NT2/D1 (cell line): ENCODE data around the gene HPS1.

Experiments used
- DNase-seq: peaks from one replicate; pipeline ENCODE4 v3.0.0-alpha.2; 2011; ENCODE audit warnings: low read depth, low spot score
- H3K27me3 ChIP-seq: 2 replicates; pipeline ENCODE4 v1.6.0; 2011; ENCODE audit warnings: mild to moderate bottlenecking; ENCODE audit not compliant: insufficient read length, insufficient read depth
- H3K36me3 ChIP-seq: 2 replicates; pipeline ENCODE4 v1.6.1; 2011; ENCODE audit warnings: mild to moderate bottlenecking, low read length, mixed read lengths; ENCODE audit not compliant: insufficient read depth, insufficient read length
- H3K4me1 ChIP-seq: 2 replicates; pipeline ENCODE4 v1.5.1; 2011; ENCODE audit not compliant: insufficient read depth, insufficient read length
- H3K4me3 ChIP-seq: 2 replicates; pipeline ENCODE4 v1.5.1; 2011; ENCODE audit warnings: low read depth; ENCODE audit not compliant: insufficient read length
- H3K9ac ChIP-seq: 2 replicates; pipeline ENCODE4 v1.6.0; 2011; ENCODE audit warnings: low read depth; ENCODE audit not compliant: insufficient read length
- H3K9me3 ChIP-seq: 2 replicates; pipeline ENCODE4 v1.5.1; 2011; ENCODE audit warnings: mild to moderate bottlenecking, low read length; ENCODE audit not compliant: insufficient read depth
- SUZ12 ChIP-seq: IDR thresholded peaks from 2 replicates; pipeline ENCODE4 v1.6.1; 2011; ENCODE audit not compliant: insufficient read length, insufficient read depth; ENCODE audit errors: extremely low read depth
- YY1 ChIP-seq: IDR thresholded peaks from 2 replicates; pipeline ENCODE4 v1.6.1; 2011; ENCODE audit not compliant: insufficient read length, insufficient read depth
- ZNF274 ChIP-seq: IDR thresholded peaks from 2 replicates; pipeline ENCODE4 v1.6.1; 2011; ENCODE audit warnings: mild to moderate bottlenecking, low read depth, low read length

Gene HPS1

GRCh38 chr10:98422182-98422581 lies 24.6 kb downstream of the HPS1 start:
- TF ChIP-seq SUZ12 (no peak), ZNF274 (no peak), YY1 (no peak)
- Histone ChIP-seq H3K36me3 (peaks cover 38% of the 10 kb centered on the region), H3K9ac (no peak overlapping the region), H3K4me3 (no peak overlapping the region), H3K27me3 (no peaks in the 10 kb centered on the region), H3K9me3 (no peaks in the 10 kb centered on the region), H3K4me1 (peaks cover 3% of the 10 kb centered on the region)
- no peak for DNase-seq

DNA sequence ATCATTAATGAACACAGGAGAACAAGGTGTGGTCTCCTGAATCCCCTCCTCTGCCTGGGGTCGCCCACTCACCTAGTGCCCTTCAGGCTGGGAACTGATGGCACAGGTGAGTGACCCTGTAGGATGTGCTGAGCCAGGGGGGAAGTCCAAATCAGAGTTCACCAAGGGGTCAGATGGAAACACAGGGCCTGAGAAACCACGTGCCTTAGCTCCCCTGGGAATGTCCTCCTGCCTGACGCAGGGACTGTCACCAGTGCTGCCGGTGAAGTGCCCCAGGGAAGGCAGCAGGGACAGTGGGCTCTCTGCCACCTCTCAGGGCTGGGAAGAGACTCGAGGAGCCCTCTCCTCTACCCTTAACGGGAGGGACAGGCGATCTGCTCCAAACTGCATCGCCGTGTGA lies 25.9 kb downstream of the HPS1 start:
- no peaks in the 10 kb centered on the region for H3K27me3 ChIP-seq
- peaks cover 44% of the 10 kb centered on the region for H3K36me3 ChIP-seq
- TF ChIP-seq SUZ12 (no peak), ZNF274 (no peak), YY1 (no peak)
- H3K9ac ChIP-seq: no peak overlapping the region
- H3K4me3 ChIP-seq: no peak overlapping the region
- H3K9me3 ChIP-seq: no peaks in the 10 kb centered on the region
- H3K4me1 ChIP-seq: peaks cover 3% of the 10 kb centered on the region
- DNase-seq: no peak

GRCh38 chr10:98419469-98420261 lies 27.1 kb downstream of the HPS1 start:
- peaks cover 44% of the 10 kb centered on the region for H3K36me3 ChIP-seq
- H3K4me3 ChIP-seq: no peak overlapping the region
- H3K9ac ChIP-seq: no peak overlapping the region
- peaks cover 7% of the 10 kb centered on the region for H3K4me1 ChIP-seq
- no peaks in the 10 kb centered on the region for H3K27me3 ChIP-seq
- no peak for TF ChIP-seq YY1
- no peak for TF ChIP-seq SUZ12
- no peak for TF ChIP-seq ZNF274
- H3K9me3 ChIP-seq: no peaks in the 10 kb centered on the region
- DNase-seq: no peak

GRCh38 chr10:98418665-98419468 lies 27.9 kb downstream of the HPS1 start:
- no peak for DNase-seq
- Histone ChIP-seq H3K9me3 (no peaks in the 10 kb centered on the region), H3K36me3 (peaks cover 46% of the 10 kb centered on the region), H3K4me3 (no peak overlapping the region), H3K4me1 (peaks cover 11% of the 10 kb centered on the region), H3K27me3 (no peaks in the 10 kb centered on the region), H3K9ac (no peak overlapping the region)
- TF ChIP-seq YY1: no peak
- TF ChIP-seq SUZ12: no peak
- TF ChIP-seq ZNF274: no peak

DNA sequence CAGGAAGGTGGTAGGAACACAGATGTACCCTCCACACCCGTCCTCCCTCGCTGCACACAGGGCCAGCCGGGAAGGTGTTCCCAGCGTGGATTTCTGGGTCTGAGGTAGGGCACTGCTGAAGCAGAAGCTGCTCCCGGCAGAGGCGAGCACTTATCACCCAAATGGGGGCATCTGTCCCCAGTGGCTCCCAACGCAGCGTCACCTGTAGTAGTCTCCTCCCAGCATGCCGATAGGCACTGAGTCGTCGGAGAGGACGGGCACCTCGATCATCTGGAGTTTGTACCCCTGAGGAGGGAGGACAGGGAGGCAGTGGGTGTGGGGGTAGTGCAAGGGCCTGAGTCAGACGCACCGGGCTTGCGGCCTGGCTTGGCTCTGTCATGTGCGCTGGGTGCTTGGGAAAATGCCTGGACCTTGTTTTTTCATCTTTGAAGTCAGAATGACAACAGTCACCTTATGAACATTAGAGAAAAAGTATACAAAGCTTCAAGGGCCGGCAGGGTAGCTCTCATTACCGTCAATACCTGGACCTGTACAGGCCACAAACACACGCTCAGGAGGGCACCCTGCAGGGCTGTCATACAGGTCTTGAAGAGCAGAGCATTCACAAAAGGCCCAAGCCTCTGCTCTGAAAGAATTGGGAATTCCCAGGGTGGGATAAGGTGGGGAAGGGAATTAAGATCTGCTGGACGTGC lies 28.6 kb downstream of the HPS1 start:
- no peak for TF ChIP-seq SUZ12
- no peak for TF ChIP-seq ZNF274
- no peak for TF ChIP-seq YY1
- H3K36me3 ChIP-seq: peaks cover 46% of the 10 kb centered on the region
- H3K4me1 ChIP-seq: peaks cover 11% of the 10 kb centered on the region
- DNase-seq: no peak
- H3K27me3 ChIP-seq: no peaks in the 10 kb centered on the region
- H3K4me3 ChIP-seq: no peak overlapping the region
- H3K9me3 ChIP-seq: no peaks in the 10 kb centered on the region
- H3K9ac ChIP-seq: no peak overlapping the region

- Histone ChIP-seq H3K27me3 (no peaks in the 10 kb centered on the region), H3K4me1 (peaks cover 11% of the 10 kb centered on the region), H3K9ac (no peak overlapping the region), H3K4me3 (no peak overlapping the region), H3K9me3 (no peaks in the 10 kb centered on the region), H3K36me3 (peaks cover 43% of the 10 kb centered on the region)
- TF ChIP-seq ZNF274: no peak
- TF ChIP-seq SUZ12: no peak
- no peak for TF ChIP-seq YY1
- no peak for DNase-seq
Observed at GRCh38 chr10:98417481-98417959, 29.2 kb downstream of the HPS1 start.
